Peyer's patch (tissue), 4 donors: Measurements from ENCODE around the gene CHRDL2. TPM values are rescaled to one million over a fixed set of nuclear protein-coding genes. Genes with fewer than 3 reads are reported as not detected.

Source experiments
- DNase-seq, 3 donors: peaks; one replicate each; pipeline ENCODE4 v3.0.0-alpha.2; 2017 to 2019
- H3K27ac ChIP-seq, 4 donors: fragments of 200-600 bp; sonication (generic); one replicate each; pipeline ENCODE4 v1.5.1; 2016 to 2019
- H3K27me3 ChIP-seq, 2 donors: fragments of 200-600 bp; sonication (generic); one replicate each; pipeline ENCODE4 v1.5.1; 2019
- H3K36me3 ChIP-seq, 3 donors: fragments of 200-600 bp; sonication (generic); one replicate each; pipeline ENCODE4 v1.5.1; 2016 to 2019
- H3K4me1 ChIP-seq, 4 donors: fragments of 200-600 bp; sonication (generic); one replicate each; pipeline ENCODE4 v1.5.1; 2016 to 2019
- H3K4me3 ChIP-seq, 4 donors: fragments of 200-600 bp; sonication (generic); 1 replicate in 3 of 4; 2 replicates in 1 of 4; pipeline ENCODE4 v1.5.1; 2016 to 2019; ENCODE audit warnings: mild to moderate bottlenecking in 1 of 4
- H3K9me3 ChIP-seq, 4 donors: fragments of 200-600 bp; sonication (generic); one replicate each; pipeline ENCODE4 v1.5.1; 2016 to 2019; ENCODE audit warnings: mild to moderate bottlenecking in 1 of 4
- POLR2A ChIP-seq, 2 donors: fragments of 450-650 bp; IDR thresholded peaks; one replicate each; pipeline ENCODE4 v1.5.1; 2017; ENCODE audit warnings: antibody characterized with exemption in 2 of 2, mild to moderate bottlenecking in 2 of 2, moderate library complexity in 2 of 2
- total RNA-seq, 4 donors: library from RNA; depleted of rRNA; stranded (reverse); fragments of >200 nt; gene quantifications; one replicate each; pipeline ENCODE4 v1.1.0, GENCODE V29; 2016
- TF ChIP-seq, protein P1 (sequence below), 6 experiments: fragments of 450-650 bp in 4 of 6; fragments of 200-600 bp in 2 of 6; sonication (generic) in 1 of 6; IDR thresholded peaks; one replicate each; pipeline ENCODE4 v1.5.1; 2017 to 2019; ENCODE audit warnings: antibody characterized with exemption in 6 of 6, mild to moderate bottlenecking in 3 of 6, moderate library complexity in 1 of 6

The CHRDL2 gene
- total RNA-seq, 4 donors from 2014 or later = not detected

- Histone ChIP-seq H3K36me3 (no peaks in the 10 kb centered on the region), H3K4me3 (no peak overlapping the region), H3K4me1 (peaks cover 0 to 13% (median 0%) of the 10 kb centered on the region in 4 donors), H3K27me3 (no peaks in the 10 kb centered on the region), H3K9me3 (no peaks in the 10 kb centered on the region), H3K27ac (no peak overlapping the region)
- peak in 1 of 3 donors; percentile 14 for DNase-seq
- TF ChIP-seq, protein P1, sequence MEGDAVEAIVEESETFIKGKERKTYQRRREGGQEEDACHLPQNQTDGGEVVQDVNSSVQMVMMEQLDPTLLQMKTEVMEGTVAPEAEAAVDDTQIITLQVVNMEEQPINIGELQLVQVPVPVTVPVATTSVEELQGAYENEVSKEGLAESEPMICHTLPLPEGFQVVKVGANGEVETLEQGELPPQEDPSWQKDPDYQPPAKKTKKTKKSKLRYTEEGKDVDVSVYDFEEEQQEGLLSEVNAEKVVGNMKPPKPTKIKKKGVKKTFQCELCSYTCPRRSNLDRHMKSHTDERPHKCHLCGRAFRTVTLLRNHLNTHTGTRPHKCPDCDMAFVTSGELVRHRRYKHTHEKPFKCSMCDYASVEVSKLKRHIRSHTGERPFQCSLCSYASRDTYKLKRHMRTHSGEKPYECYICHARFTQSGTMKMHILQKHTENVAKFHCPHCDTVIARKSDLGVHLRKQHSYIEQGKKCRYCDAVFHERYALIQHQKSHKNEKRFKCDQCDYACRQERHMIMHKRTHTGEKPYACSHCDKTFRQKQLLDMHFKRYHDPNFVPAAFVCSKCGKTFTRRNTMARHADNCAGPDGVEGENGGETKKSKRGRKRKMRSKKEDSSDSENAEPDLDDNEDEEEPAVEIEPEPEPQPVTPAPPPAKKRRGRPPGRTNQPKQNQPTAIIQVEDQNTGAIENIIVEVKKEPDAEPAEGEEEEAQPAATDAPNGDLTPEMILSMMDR (IDR thresholded peaks at IDR 0.05) = no peak
- no peak for TF ChIP-seq POLR2A (IDR thresholded peaks at IDR 0.05)
Measured at GRCh38 chr11:74680035-74680671, 51.1 kb downstream of the CHRDL2 start.

GRCh38 chr11:74679513-74679865 is 51.7 kb downstream of the CHRDL2 start:
- TF ChIP-seq, protein P1 (IDR thresholded peaks at IDR 0.05) = no peak
- TF ChIP-seq POLR2A (IDR thresholded peaks at IDR 0.05) = no peak
- H3K4me1 ChIP-seq = peaks cover 0 to 13% (median 0%) of the 10 kb centered on the region in 4 donors
- no peaks in the 10 kb centered on the region for H3K9me3 ChIP-seq
- H3K27ac ChIP-seq = no peak overlapping the region
- H3K27me3 ChIP-seq = no peaks in the 10 kb centered on the region
- H3K36me3 ChIP-seq = no peaks in the 10 kb centered on the region
- no peak overlapping the region for H3K4me3 ChIP-seq
- peak in 1 of 3 donors; percentile 24 for DNase-seq

GRCh38 chr11:74678591-74679512 is 52.4 kb downstream of the CHRDL2 start:
- no peak overlapping the region for H3K27ac ChIP-seq
- TF ChIP-seq, protein P1 (IDR thresholded peaks at IDR 0.05) = no peak
- TF ChIP-seq POLR2A (IDR thresholded peaks at IDR 0.05) = no peak
- H3K4me3 ChIP-seq = no peak overlapping the region
- no peaks in the 10 kb centered on the region for H3K9me3 ChIP-seq
- no peaks in the 10 kb centered on the region for H3K27me3 ChIP-seq
- H3K4me1 ChIP-seq = peaks cover 0 to 9% (median 0%) of the 10 kb centered on the region in 4 donors
- peak in 1 of 3 donors; percentile 24 for DNase-seq
- H3K36me3 ChIP-seq = no peaks in the 10 kb centered on the region

- Histone ChIP-seq H3K4me1 (peaks cover 0 to under 1% (median 0%) of the 10 kb centered on the region in 4 donors), H3K4me3 (no peak overlapping the region), H3K27me3 (no peaks in the 10 kb centered on the region), H3K36me3 (no peaks in the 10 kb centered on the region), H3K9me3 (no peaks in the 10 kb centered on the region), H3K27ac (no peak overlapping the region)
- DNase-seq = peak in 1 of 3 donors; percentile 31
- TF ChIP-seq POLR2A (IDR thresholded peaks at IDR 0.05) = no peak
- TF ChIP-seq, protein P1 (IDR thresholded peaks at IDR 0.05) = no peak
Measured at GRCh38 chr11:74678041-74678440, 53.2 kb downstream of the CHRDL2 start.

- H3K4me3 ChIP-seq = no peak overlapping the region
- no peaks in the 10 kb centered on the region for H3K36me3 ChIP-seq
- H3K4me1 ChIP-seq = no peaks in the 10 kb centered on the region
- no peaks in the 10 kb centered on the region for H3K27me3 ChIP-seq
- TF ChIP-seq, protein P1 (IDR thresholded peaks at IDR 0.05) = no peak
- no peak for TF ChIP-seq POLR2A (IDR thresholded peaks at IDR 0.05)
- no peak for DNase-seq
- H3K27ac ChIP-seq = no peak overlapping the region
- no peaks in the 10 kb centered on the region for H3K9me3 ChIP-seq
Measured at GRCh38 chr11:74677131-74677530, 54.1 kb downstream of the CHRDL2 start.
